Gastrocnemius medialis (tissue), 4 donors: ENCODE data around the gene SSBP2. TPM values are rescaled to one million over a fixed set of nuclear protein-coding genes. Genes with fewer than 3 reads are reported as not detected.
"Not testable (repeated sequence)": the region's sequence is repeated elsewhere in the genome, so short reads cannot be mapped to it uniquely, and the experiment has no call there.

Source experiments
- ATAC-seq, 2 donors: fragments of 150-250 bp; one replicate each; pipeline ENCODE4 v1.9.1; 2016
- DNase-seq, 2 donors: peaks; one replicate each; pipeline ENCODE4 v3.0.0-alpha.2; 2019
- H3K27ac ChIP-seq, 4 donors: fragments of 200-600 bp; sonication (generic); 1 replicate in 1 of 4; 2 replicates in 3 of 4; pipeline ENCODE4 v1.5.1; 2016 to 2018; ENCODE audit warnings: mild to moderate bottlenecking in 2 of 4, moderate library complexity in 1 of 4
- H3K27me3 ChIP-seq, 3 donors: fragments of 200-600 bp; sonication (generic) in 2 of 3; 1 replicate in 1 of 3; 2 replicates in 2 of 3; pipeline versions ENCODE4 v1.5.1 to v1.6.0; 2016 to 2019; ENCODE audit warnings: mild to moderate bottlenecking in 1 of 3, moderate library complexity in 1 of 3
- H3K36me3 ChIP-seq, 2 donors: fragments of 200-600 bp; sonication (generic) in 1 of 2; one replicate each; pipeline ENCODE4 v1.5.1; 2017 to 2018
- H3K4me1 ChIP-seq, 2 donors: fragments of 200-600 bp; sonication (generic) in 1 of 2; one replicate each; pipeline ENCODE4 v1.5.1; 2016 to 2017; ENCODE audit warnings: mild to moderate bottlenecking in 2 of 2
- H3K4me3 ChIP-seq, 4 donors: fragments of 200-600 bp; sonication (generic) in 3 of 4; 1 replicate in 1 of 4; 2 replicates in 3 of 4; pipeline ENCODE4 v1.5.1; 2016 to 2019; ENCODE audit warnings: mild to moderate bottlenecking in 2 of 4
- H3K9me3 ChIP-seq, 3 donors: fragments of 200-600 bp; sonication (generic) in 2 of 3; 1 replicate in 1 of 3; 2 replicates in 2 of 3; pipeline ENCODE4 v1.5.1; 2016 to 2019
- POLR2A ChIP-seq, 2 donors: fragments of 450-650 bp; IDR thresholded peaks; one replicate each; pipeline ENCODE4 v1.6.1; 2017; ENCODE audit warnings: antibody characterized with exemption in 2 of 2, mild to moderate bottlenecking in 2 of 2, moderate library complexity in 2 of 2
- in situ Hi-C, 4 donors: fragments of 200-750 bp; cut with MboI; loops; one replicate each; pipeline versions ENCODE4 v1.15.0 to v1.8.0; 2017; ENCODE audit warnings: low sequenced_read_pairs in 4 of 4
- intact Hi-C: fragments of 100-400 bp; cut with DNase I; formaldehyde crosslinking; loops from one replicate; pipeline ENCODE4 v1.15.1; 2023; ENCODE audit warnings: low total_unique reads
- total RNA-seq, 4 donors: library from RNA; depleted of rRNA; stranded (reverse); fragments of >200 nt; gene quantifications; one replicate each; pipeline versions ENCODE4 v1.1.0 to v1.2.3, GENCODE V29; 2016
- TF ChIP-seq, protein P1 (sequence below), 5 experiments: fragments of 450-650 bp in 3 of 5; fragments of 200-600 bp in 2 of 5; sonication (generic) in 2 of 5; IDR thresholded peaks in 4 of 5; conservative IDR thresholded peaks in 1 of 5; 1 replicate in 4 of 5; 2 replicates in 1 of 5; pipeline ENCODE4 v1.5.1; 2016 to 2019; ENCODE audit warnings: antibody characterized with exemption in 5 of 5, mild to moderate bottlenecking in 3 of 5, moderate library complexity in 3 of 5

The SSBP2 gene
- total RNA-seq, 4 donors from 2014 or later, result 30.4 to 66.5 (median 40.5) TPM

DNA sequence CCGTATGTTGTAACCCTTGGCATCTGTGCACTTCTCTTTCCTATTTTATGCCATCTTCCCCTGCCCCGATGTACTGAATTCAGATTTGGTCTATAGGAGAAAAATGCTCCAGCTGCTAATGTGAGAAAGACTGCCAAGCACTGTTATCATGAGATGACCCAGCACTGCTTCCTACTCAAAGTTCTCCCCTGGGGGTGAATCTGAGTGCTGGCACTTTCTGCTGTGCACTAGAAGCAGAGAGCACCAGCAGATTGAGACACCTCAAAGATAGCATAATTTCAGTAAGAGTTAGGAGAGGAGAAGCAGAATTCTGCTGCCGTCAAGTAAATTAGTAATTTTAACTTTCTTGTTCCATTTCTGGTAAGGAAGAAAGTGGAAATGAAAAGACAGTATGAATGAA is 264.2 kb downstream of the SSBP2 start:
- Histone ChIP-seq H3K27me3 (no peaks in the 10 kb centered on the region), H3K9me3 (no peaks in the 10 kb centered on the region), H3K27ac (no peak overlapping the region), H3K36me3 (peaks cover 0 to 6% of the 10 kb centered on the region in 2 donors), H3K4me1 (no peaks in the 10 kb centered on the region), H3K4me3 (no peak overlapping the region)
- DNase-seq, result no peak
- no peak for ATAC-seq
- TF ChIP-seq POLR2A (IDR thresholded peaks at IDR 0.05), result no peak
- TF ChIP-seq, protein P1, sequence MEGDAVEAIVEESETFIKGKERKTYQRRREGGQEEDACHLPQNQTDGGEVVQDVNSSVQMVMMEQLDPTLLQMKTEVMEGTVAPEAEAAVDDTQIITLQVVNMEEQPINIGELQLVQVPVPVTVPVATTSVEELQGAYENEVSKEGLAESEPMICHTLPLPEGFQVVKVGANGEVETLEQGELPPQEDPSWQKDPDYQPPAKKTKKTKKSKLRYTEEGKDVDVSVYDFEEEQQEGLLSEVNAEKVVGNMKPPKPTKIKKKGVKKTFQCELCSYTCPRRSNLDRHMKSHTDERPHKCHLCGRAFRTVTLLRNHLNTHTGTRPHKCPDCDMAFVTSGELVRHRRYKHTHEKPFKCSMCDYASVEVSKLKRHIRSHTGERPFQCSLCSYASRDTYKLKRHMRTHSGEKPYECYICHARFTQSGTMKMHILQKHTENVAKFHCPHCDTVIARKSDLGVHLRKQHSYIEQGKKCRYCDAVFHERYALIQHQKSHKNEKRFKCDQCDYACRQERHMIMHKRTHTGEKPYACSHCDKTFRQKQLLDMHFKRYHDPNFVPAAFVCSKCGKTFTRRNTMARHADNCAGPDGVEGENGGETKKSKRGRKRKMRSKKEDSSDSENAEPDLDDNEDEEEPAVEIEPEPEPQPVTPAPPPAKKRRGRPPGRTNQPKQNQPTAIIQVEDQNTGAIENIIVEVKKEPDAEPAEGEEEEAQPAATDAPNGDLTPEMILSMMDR (IDR thresholded peaks at IDR 0.05 in 4 of 5, conservative IDR thresholded peaks at IDR 0.05 in 1 of 5), result no peak
- intact Hi-C loops, result no loop called here
- in situ Hi-C loops, result no loop called here

DNA sequence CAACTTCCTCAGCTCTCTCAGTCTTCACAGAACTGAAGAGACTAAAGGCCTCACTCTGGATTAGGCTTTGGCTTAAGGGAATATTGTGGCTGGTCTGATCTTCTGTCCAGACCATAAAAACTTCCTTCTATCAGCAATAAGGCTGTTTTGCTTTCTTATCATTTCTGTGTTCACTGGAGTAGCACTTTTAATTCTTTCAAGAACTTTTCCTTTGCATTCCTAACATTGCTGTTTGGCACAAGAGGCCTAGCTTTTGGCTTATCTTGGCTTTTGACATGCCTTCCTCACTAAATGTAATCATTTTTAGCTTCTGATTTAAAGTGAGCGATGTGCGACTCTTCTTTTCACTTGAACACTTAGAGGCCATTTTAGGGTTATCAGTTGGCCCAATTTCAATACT is 268.3 kb downstream of the SSBP2 start:
- Histone ChIP-seq H3K36me3 (no peaks in the 10 kb centered on the region), H3K4me3 (no peak overlapping the region), H3K27me3 (no peaks in the 10 kb centered on the region), H3K9me3 (no peaks in the 10 kb centered on the region), H3K27ac (no peak overlapping the region), H3K4me1 (no peaks in the 10 kb centered on the region)
- in situ Hi-C loops (no loop called here), intact Hi-C loops (no loop called here)
- no peak for ATAC-seq
- DNase-seq, result no peak
- no peak for TF ChIP-seq POLR2A (IDR thresholded peaks at IDR 0.05)
- TF ChIP-seq, protein P1 (IDR thresholded peaks at IDR 0.05 in 4 of 5, conservative IDR thresholded peaks at IDR 0.05 in 1 of 5), result no peak

DNA sequence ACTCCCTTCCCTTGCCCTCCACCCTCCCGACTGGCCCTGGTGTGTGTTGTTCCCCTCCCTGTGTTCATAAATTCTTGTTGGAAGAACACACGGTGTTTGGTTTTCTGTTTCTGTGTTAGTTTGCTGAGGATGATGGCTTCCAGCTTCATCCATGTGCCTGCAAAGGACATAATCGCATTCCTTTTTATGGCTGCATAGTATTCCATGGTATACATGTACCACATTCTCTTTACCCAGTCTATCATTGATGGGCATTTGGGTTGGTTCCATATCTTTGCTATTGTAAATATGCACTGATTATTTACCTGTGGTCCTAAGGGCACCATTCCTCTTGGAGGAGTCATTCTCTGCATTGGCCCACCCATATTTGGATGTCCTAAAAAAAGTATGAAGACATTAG is 277.5 kb downstream of the SSBP2 start:
- H3K36me3 ChIP-seq, result peaks cover 3 to 23% of the 10 kb centered on the region in 2 donors
- DNase-seq, H3K27ac ChIP-seq, H3K4me3 ChIP-seq, intact Hi-C loops, H3K27me3 ChIP-seq, H3K4me1 ChIP-seq, H3K9me3 ChIP-seq, ATAC-seq, in situ Hi-C loops: not testable (repeated sequence)

DNA sequence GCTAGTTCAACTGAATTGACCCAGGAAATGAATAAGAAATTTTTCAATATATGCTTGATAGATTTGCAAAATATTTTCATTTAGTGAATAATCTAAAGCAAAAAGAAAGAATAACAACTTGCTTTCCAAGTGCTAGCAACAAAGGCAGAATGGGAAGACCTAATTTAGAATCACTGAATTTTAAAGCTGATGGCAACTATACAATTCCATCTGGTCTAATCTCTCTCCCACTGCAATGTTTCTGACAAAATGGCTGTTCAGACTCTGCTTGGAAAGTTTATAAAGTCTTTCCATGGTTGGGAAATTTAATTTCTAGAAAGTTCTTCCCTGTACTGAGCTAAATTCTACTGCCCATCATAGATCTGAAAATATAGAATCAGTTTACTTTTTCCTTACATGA is 281.2 kb downstream of the SSBP2 start:
- Histone ChIP-seq H3K4me1 (no peaks in the 10 kb centered on the region), H3K36me3 (peaks cover 3 to 23% of the 10 kb centered on the region in 2 donors), H3K9me3 (no peaks in the 10 kb centered on the region), H3K27ac (no peak overlapping the region), H3K27me3 (no peaks in the 10 kb centered on the region), H3K4me3 (no peak overlapping the region)
- DNase-seq (no peak), ATAC-seq (no peak)
- intact Hi-C loops (no loop called here), in situ Hi-C loops (no loop called here)
- TF ChIP-seq POLR2A (IDR thresholded peaks at IDR 0.05), result no peak
- TF ChIP-seq, protein P1 (IDR thresholded peaks at IDR 0.05 in 4 of 5, conservative IDR thresholded peaks at IDR 0.05 in 1 of 5), result no peak

DNA sequence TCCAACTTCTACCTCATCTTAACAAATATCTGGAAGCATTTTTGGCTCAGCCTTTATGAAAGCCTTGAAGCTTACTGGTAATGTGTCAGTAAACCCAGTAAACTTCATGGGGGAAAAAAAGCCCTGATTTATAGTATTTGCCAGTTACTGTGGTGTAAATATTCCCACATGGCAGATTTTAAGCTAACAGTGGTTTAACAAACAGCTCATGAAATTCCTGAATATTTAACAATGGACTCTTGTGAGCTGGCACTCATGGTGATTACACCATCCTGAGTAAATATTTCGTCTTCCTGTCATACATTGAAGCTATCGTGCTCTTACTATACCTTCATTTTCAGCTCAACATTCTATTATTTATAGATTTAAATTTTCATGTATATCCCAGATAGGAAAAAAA is 300.0 kb downstream of the SSBP2 start:
- H3K36me3 ChIP-seq, result no peaks in the 10 kb centered on the region
- no peaks in the 10 kb centered on the region for H3K4me1 ChIP-seq
- no peaks in the 10 kb centered on the region for H3K9me3 ChIP-seq
- DNase-seq (no peak), ATAC-seq (no peak)
- H3K4me3 ChIP-seq, result no peak overlapping the region
- TF ChIP-seq POLR2A (IDR thresholded peaks at IDR 0.05), result no peak
- TF ChIP-seq, protein P1 (IDR thresholded peaks at IDR 0.05 in 4 of 5, conservative IDR thresholded peaks at IDR 0.05 in 1 of 5), result no peak
- no peaks in the 10 kb centered on the region for H3K27me3 ChIP-seq
- in situ Hi-C loops (no loop called here), intact Hi-C loops (no loop called here)
- H3K27ac ChIP-seq, result no peak overlapping the region
